T-cell (primary cell): ENCODE data around the gene SYCP2. TPM values are rescaled to one million over a fixed set of nuclear protein-coding genes. Genes with fewer than 3 reads are reported as not detected.

Source experiments
- ATAC-seq, 4 experiments: fragments of 200-7000 bp in 3 of 4; fragments of 150-1000 bp in 1 of 4; cut with Tn5 transposase; replicated peaks in 1 of 4; 1 replicate in 3 of 4; 2 replicates in 1 of 4; pipeline ENCODE4 v1.10.0; 2021; ENCODE audit warnings: moderate library complexity in 3 of 4, mild to moderate bottlenecking in 2 of 4, moderate number of reproducible peaks in 1 of 4
- CTCF ChIA-PET, 2 donors: fragments of 300-600 bp; sonication (Branson Sonifier 250); formaldehyde crosslinking; loops; one replicate each; lab custom pipeline; 2022; ENCODE audit warnings: antibody characterized with exemption in 2 of 2; lab: Charles Lee
- POLR2A ChIA-PET, 2 donors: fragments of 300-600 bp; sonication (Branson Sonifier 250); formaldehyde crosslinking; loops; one replicate each; lab custom pipeline; 2022; ENCODE audit warnings: antibody characterized with exemption in 2 of 2; lab: Charles Lee
- DNase-seq, 35 experiments: peaks; one replicate each; pipeline versions ENCODE4 v3.0.0 to v3.0.0-alpha.2; 2013 to 2023
- H3K27ac ChIP-seq: one replicate; pipeline ENCODE4 v1.5.1; 2013; ENCODE audit warnings: low read length
- H3K27me3 ChIP-seq, 2 experiments: replicated peaks in 1 of 2; 1 replicate in 1 of 2; 2 replicates in 1 of 2; pipeline versions ENCODE4 v1.6.1 to v1.7.0; 2013; ENCODE audit warnings: low read length in 1 of 2, mixed read lengths in 1 of 2; ENCODE audit not compliant: control insufficient read depth in 2 of 2, insufficient read depth in 2 of 2; ENCODE audit errors: extremely low read depth in 1 of 2
- H3K36me3 ChIP-seq, 2 donors: 1 replicate in 1 of 2; 2 replicates in 1 of 2; pipeline versions ENCODE4 v1.6.1 to v1.7.0; 2013; ENCODE audit warnings: low read length in 1 of 2; ENCODE audit not compliant: control insufficient read depth in 2 of 2, insufficient read depth in 1 of 2; ENCODE audit errors: extremely low read depth in 1 of 2
- H3K4me1 ChIP-seq, 2 experiments: 1 replicate in 1 of 2; 2 replicates in 1 of 2; pipeline versions ENCODE4 v1.6.1 to v1.7.0; 2013; ENCODE audit warnings: low read length in 2 of 2, mixed read lengths in 1 of 2; ENCODE audit not compliant: insufficient read depth in 2 of 2, control insufficient read depth in 1 of 2; ENCODE audit errors: extremely low read depth in 1 of 2
- H3K4me3 ChIP-seq, 2 donors: 1 replicate in 1 of 2; 2 replicates in 1 of 2; pipeline versions ENCODE4 v1.5.1 to v1.7.0; 2013; ENCODE audit warnings: mild to moderate bottlenecking in 2 of 2, low read length in 1 of 2, moderate library complexity in 1 of 2; ENCODE audit not compliant: control insufficient read depth in 1 of 2; ENCODE audit errors: extremely low read depth in 1 of 2
- H3K9me3 ChIP-seq: 2 replicates; pipeline ENCODE4 v1.7.0; 2013
- H3K27ac Mint-ChIP-seq, 2 donors: one replicate each; pipeline ENCODE4 v1.8.0; 2020 to 2021; ENCODE audit warnings: mild to moderate bottlenecking in 2 of 2, mixed read lengths in 2 of 2
- H3K27me3 Mint-ChIP-seq, 2 donors: one replicate each; pipeline ENCODE4 v1.8.0; 2021 to 2022; ENCODE audit warnings: mixed read lengths in 2 of 2
- H3K36me3 Mint-ChIP-seq: one replicate; pipeline ENCODE4 v1.8.0; 2021; ENCODE audit warnings: mixed read lengths
- H3K4me1 Mint-ChIP-seq, 3 donors: one replicate each; pipeline ENCODE4 v1.8.0; 2020 to 2022; ENCODE audit warnings: mixed read lengths in 3 of 3, mild to moderate bottlenecking in 1 of 3
- H3K4me3 Mint-ChIP-seq, 3 donors: one replicate each; pipeline ENCODE4 v1.8.0; 2020 to 2022; ENCODE audit warnings: mild to moderate bottlenecking in 3 of 3, mixed read lengths in 3 of 3, moderate library complexity in 3 of 3
- H3K9me3 Mint-ChIP-seq, 3 donors: one replicate each; pipeline ENCODE4 v1.8.0; 2020 to 2022; ENCODE audit warnings: mixed read lengths in 3 of 3
- WGBS: methylation state at CpG from one replicate; pipeline ENCODE4 v1.1.5; 2013; ENCODE audit warnings: missing lambda C conversion rate; ENCODE audit not compliant: insufficient coverage; 5-methylcytosine and 5-hydroxymethylcytosine counted together
- total RNA-seq, 35 experiments: library from RNA in 6 of 35; stranded (reverse) in 6 of 35; fragments of 120-200 nt in 1 of 35; gene quantifications; one replicate each; pipeline versions ENCODE4 v1.2.1 to v1.2.4 and lab custom pipeline; 2013 to 2026

SYCP2 gene
- total RNA-seq, 5 donors from 2014 or later (not counting 1 experiment from before 2014, with no cell fraction given) = 3.0 to 6.0 (median 3.8) TPM

GRCh38 chr20:59888050-59888449 is 45.4 kb downstream of the SYCP2 start:
- H3K27ac Mint-ChIP-seq = no peak overlapping the region
- peaks cover 0 to 2% (median 0%) of the 10 kb centered on the region in 3 donors for H3K4me1 Mint-ChIP-seq
- H3K27me3 ChIP-seq = no peaks in the 10 kb centered on the region
- CTCF ChIA-PET = no interaction called here
- no CpG with 5 or more reads among the region's 1 CpG for WGBS
- no peak overlapping the region for H3K27ac ChIP-seq
- H3K4me1 ChIP-seq = no peaks in the 10 kb centered on the region
- H3K27me3 Mint-ChIP-seq = no peaks in the 10 kb centered on the region
- peaks cover 23% of the 10 kb centered on the region for H3K36me3 Mint-ChIP-seq
- no peak overlapping the region for H3K4me3 Mint-ChIP-seq
- peaks cover 0 to 4% (median 0%) of the 10 kb centered on the region in 3 donors for H3K9me3 Mint-ChIP-seq
- ATAC-seq = no peak
- no peak for DNase-seq
- POLR2A ChIA-PET = no interaction called here
- no peaks in the 10 kb centered on the region for H3K9me3 ChIP-seq
- H3K36me3 ChIP-seq = no peaks in the 10 kb centered on the region
- H3K4me3 ChIP-seq = no peak overlapping the region

- Mint-ChIP-seq H3K27ac (no peak overlapping the region), H3K27me3 (no peaks in the 10 kb centered on the region), H3K4me1 (no peaks in the 10 kb centered on the region), H3K4me3 (no peak overlapping the region), H3K36me3 (peaks cover 14% of the 10 kb centered on the region), H3K9me3 (no peaks in the 10 kb centered on the region)
- no peak overlapping the region for H3K4me3 ChIP-seq
- no peaks in the 10 kb centered on the region for H3K4me1 ChIP-seq
- no peak overlapping the region for H3K27ac ChIP-seq
- H3K27me3 ChIP-seq = no peaks in the 10 kb centered on the region
- POLR2A ChIA-PET = no interaction called here
- ATAC-seq = no peak
- CTCF ChIA-PET = no interaction called here
- WGBS = no CpG with 5 or more reads among the region's 3 CpGs
- DNase-seq = no peak
- H3K36me3 ChIP-seq = no peaks in the 10 kb centered on the region
- H3K9me3 ChIP-seq = no peaks in the 10 kb centered on the region
These were observed 48.9 kb downstream of the SYCP2 start for GRCh38 chr20:59884494-59884893.

DNA sequence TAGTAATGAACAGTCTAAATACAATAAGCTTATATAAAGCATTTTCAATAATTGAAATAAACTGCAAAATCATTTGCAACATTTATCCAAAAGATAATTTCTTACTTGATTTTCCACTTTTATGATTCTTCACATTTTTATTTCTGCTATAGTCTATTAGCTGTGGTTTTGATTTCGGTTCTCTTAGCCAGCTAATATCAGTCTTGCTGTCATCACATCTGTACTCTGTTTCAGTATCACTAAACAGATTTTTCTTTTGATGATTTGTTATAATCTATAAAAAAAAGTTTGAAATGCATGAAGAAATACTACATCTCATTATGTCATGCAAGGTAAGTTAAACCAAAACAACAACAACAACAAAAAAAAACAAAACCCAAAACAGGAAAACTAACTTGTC is 53.2 kb downstream of the SYCP2 start:
- ChIA-PET POLR2A (no interaction called here), CTCF (no interaction called here)
- Mint-ChIP-seq H3K4me3 (no peak overlapping the region), H3K9me3 (no peaks in the 10 kb centered on the region), H3K27me3 (no peaks in the 10 kb centered on the region), H3K27ac (no peak overlapping the region), H3K36me3 (peaks cover 11% of the 10 kb centered on the region), H3K4me1 (no peaks in the 10 kb centered on the region)
- H3K4me1 ChIP-seq = no peaks in the 10 kb centered on the region
- DNase-seq (no peak), ATAC-seq (no peak)
- no CpG with 5 or more reads among the region's 1 CpG for WGBS
- H3K9me3 ChIP-seq = no peaks in the 10 kb centered on the region
- no peaks in the 10 kb centered on the region for H3K36me3 ChIP-seq
- no peak overlapping the region for H3K27ac ChIP-seq
- no peaks in the 10 kb centered on the region for H3K27me3 ChIP-seq
- H3K4me3 ChIP-seq = no peak overlapping the region

DNA sequence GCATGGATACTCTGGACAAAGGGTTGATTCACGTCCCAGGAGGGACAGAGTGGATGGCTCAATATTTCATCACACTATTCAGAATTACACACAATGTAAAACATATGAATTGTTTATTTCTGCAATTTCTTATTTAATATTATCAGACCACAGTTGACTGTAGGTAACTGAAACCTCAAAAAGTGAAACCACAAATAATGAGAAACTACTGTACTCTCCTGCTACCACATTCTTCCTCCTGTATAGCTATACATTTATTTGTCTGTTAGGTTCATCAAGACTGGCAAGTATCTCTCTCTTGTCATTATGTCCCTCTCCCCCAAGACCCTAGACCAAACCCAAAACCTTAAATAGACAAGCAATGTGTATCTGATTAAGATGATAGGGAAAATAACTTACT is 60.0 kb downstream of the SYCP2 start:
- Mint-ChIP-seq H3K27me3 (no peaks in the 10 kb centered on the region), H3K27ac (no peak overlapping the region), H3K4me3 (no peak overlapping the region), H3K9me3 (no peaks in the 10 kb centered on the region), H3K4me1 (no peaks in the 10 kb centered on the region), H3K36me3 (peaks cover 6% of the 10 kb centered on the region)
- Histone ChIP-seq H3K27me3 (no peaks in the 10 kb centered on the region), H3K27ac (no peak overlapping the region), H3K36me3 (no peaks in the 10 kb centered on the region), H3K9me3 (no peaks in the 10 kb centered on the region), H3K4me1 (no peaks in the 10 kb centered on the region), H3K4me3 (no peak overlapping the region)
- CTCF ChIA-PET = no interaction called here
- DNase-seq (no peak), ATAC-seq (no peak)
- no CpG with 5 or more reads among the region's 1 CpG for WGBS
- POLR2A ChIA-PET = no interaction called here

DNA sequence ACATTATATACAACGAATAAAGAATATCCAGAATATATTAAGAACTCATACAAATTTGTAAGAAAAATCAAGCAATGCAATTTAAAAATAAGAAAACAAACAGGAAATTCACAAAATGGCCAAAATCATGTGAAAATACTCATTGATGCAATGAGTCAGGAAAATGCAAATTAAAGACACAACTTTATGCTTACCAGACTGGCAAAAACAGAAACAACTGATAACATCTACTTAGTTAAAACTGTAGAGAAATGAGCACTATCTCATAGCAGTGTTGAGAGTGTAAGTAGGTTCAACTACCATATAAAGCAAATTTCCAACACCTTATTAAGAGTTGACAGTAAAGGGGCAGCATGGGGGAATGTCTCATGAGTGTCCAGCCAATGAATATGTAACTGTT is 62.3 kb downstream of the SYCP2 start:
- no CpG with 5 or more reads among the region's 1 CpG for WGBS
- Mint-ChIP-seq H3K27ac (no peak overlapping the region), H3K27me3 (no peaks in the 10 kb centered on the region), H3K9me3 (no peaks in the 10 kb centered on the region), H3K36me3 (peaks cover 2% of the 10 kb centered on the region), H3K4me1 (no peaks in the 10 kb centered on the region), H3K4me3 (no peak overlapping the region)
- no peak overlapping the region for H3K27ac ChIP-seq
- no peaks in the 10 kb centered on the region for H3K36me3 ChIP-seq
- DNase-seq (no peak), ATAC-seq (no peak)
- ChIA-PET CTCF (no interaction called here), POLR2A (no interaction called here)
- no peaks in the 10 kb centered on the region for H3K27me3 ChIP-seq
- no peaks in the 10 kb centered on the region for H3K9me3 ChIP-seq
- no peaks in the 10 kb centered on the region for H3K4me1 ChIP-seq
- H3K4me3 ChIP-seq = no peak overlapping the region

GRCh38 chr20:59866338-59866737 is 67.1 kb downstream of the SYCP2 start:
- H3K4me3 Mint-ChIP-seq = no peak overlapping the region
- POLR2A ChIA-PET = no interaction called here
- H3K9me3 Mint-ChIP-seq = peaks cover 0 to 8% (median 0%) of the 10 kb centered on the region in 3 donors
- Histone ChIP-seq H3K27ac (no peak overlapping the region), H3K27me3 (peaks cover 0 to 2% of the 10 kb centered on the region in 2 experiments), H3K4me3 (no peak overlapping the region), H3K36me3 (no peaks in the 10 kb centered on the region), H3K9me3 (no peaks in the 10 kb centered on the region), H3K4me1 (no peaks in the 10 kb centered on the region)
- ATAC-seq (no peak), DNase-seq (no peak)
- WGBS = no CpG with 5 or more reads among the region's 3 CpGs
- CTCF ChIA-PET = no interaction called here
- H3K36me3 Mint-ChIP-seq = peaks cover 15% of the 10 kb centered on the region
- no peak overlapping the region for H3K27ac Mint-ChIP-seq
- no peaks in the 10 kb centered on the region for H3K4me1 Mint-ChIP-seq
- peaks cover 0 to 8% of the 10 kb centered on the region in 2 donors for H3K27me3 Mint-ChIP-seq

GRCh38 chr20:59864726-59865125 is 68.7 kb downstream of the SYCP2 start:
- no peak for ATAC-seq
- WGBS = no CpG with 5 or more reads among the region's 1 CpG

More at GRCh38 chr20:59864726-59865125, 68.7 kb downstream of the SYCP2 start:
- Histone ChIP-seq H3K36me3 (no peaks in the 10 kb centered on the region), H3K4me1 (no peaks in the 10 kb centered on the region), H3K9me3 (no peaks in the 10 kb centered on the region), H3K4me3 (no peak overlapping the region), H3K27me3 (peaks cover 0 to 2% of the 10 kb centered on the region in 2 experiments), H3K27ac (no peak overlapping the region)
- DNase-seq = no peak
- Mint-ChIP-seq H3K9me3 (peaks cover 0 to 9% (median 0%) of the 10 kb centered on the region in 3 donors), H3K27me3 (peaks cover 0 to 9% of the 10 kb centered on the region in 2 donors), H3K36me3 (peaks cover 24% of the 10 kb centered on the region), H3K4me3 (no peak overlapping the region), H3K4me1 (no peaks in the 10 kb centered on the region), H3K27ac (no peak overlapping the region)
- ChIA-PET CTCF (no interaction called here), POLR2A (interaction anchor here in 1 of 2 donors (0.7 kb wide), 1 partner anchor 28 kb away, joined by 3 read pairs; no protein-coding TSS in a partner anchor)
